GM08714 (cell line): ENCODE measurements around the gene SMOC2.

Experiments
- H3K4me3 ChIP-seq: fragments of 200-500 bp; sonication (Bioruptor generic); 2 replicates; pipeline ENCODE4 v1.5.1; 2014; ENCODE audit warnings: mild to moderate bottlenecking, low read length, inconsistent platforms
- ZNF274 ChIP-seq: IDR thresholded peaks from 2 replicates; pipeline ENCODE4 v1.6.1; 2012; ENCODE audit warnings: mild to moderate bottlenecking, low read depth, low read length

The SMOC2 gene

GRCh38 chr6:168411793-168412192 is 29.2 kb upstream of the SMOC2 start:
- no peak for TF ChIP-seq ZNF274
- H3K4me3 ChIP-seq, result no peak overlapping the region

GRCh38 chr6:168412456-168412855 is 28.5 kb upstream of the SMOC2 start:
- TF ChIP-seq ZNF274, result no peak
- H3K4me3 ChIP-seq, result no peak overlapping the region

GRCh38 chr6:168413018-168413720 is 27.8 kb upstream of the SMOC2 start:
- TF ChIP-seq ZNF274, result no peak
- no peak overlapping the region for H3K4me3 ChIP-seq

- no peak for TF ChIP-seq ZNF274
- H3K4me3 ChIP-seq, result no peak overlapping the region
Observed at GRCh38 chr6:168413856-168414255, 27.1 kb upstream of the SMOC2 start.

GRCh38 chr6:168414336-168415097 is 26.5 kb upstream of the SMOC2 start:
- H3K4me3 ChIP-seq, result no peak overlapping the region
- no peak for TF ChIP-seq ZNF274

GRCh38 chr6:168415098-168415992 is 25.6 kb upstream of the SMOC2 start:
- TF ChIP-seq ZNF274, result no peak
- no peak overlapping the region for H3K4me3 ChIP-seq

- TF ChIP-seq ZNF274, result no peak
- no peak overlapping the region for H3K4me3 ChIP-seq
Observed at GRCh38 chr6:168415993-168416530, 24.9 kb upstream of the SMOC2 start.

GRCh38 chr6:168416531-168416930 is 24.5 kb upstream of the SMOC2 start:
- H3K4me3 ChIP-seq, result no peak overlapping the region
- TF ChIP-seq ZNF274, result no peak

- H3K4me3 ChIP-seq, result no peak overlapping the region
- TF ChIP-seq ZNF274, result no peak
Observed at GRCh38 chr6:168417191-168417590, 23.8 kb upstream of the SMOC2 start.

GRCh38 chr6:168417679-168418557 is 23.1 kb upstream of the SMOC2 start:
- TF ChIP-seq ZNF274, result no peak
- no peak overlapping the region for H3K4me3 ChIP-seq

GRCh38 chr6:168418711-168419121 is 22.3 kb upstream of the SMOC2 start:
- no peak for TF ChIP-seq ZNF274
- no peak overlapping the region for H3K4me3 ChIP-seq

GRCh38 chr6:168419569-168419968 is 21.4 kb upstream of the SMOC2 start:
- TF ChIP-seq ZNF274, result no peak
- H3K4me3 ChIP-seq, result no peak overlapping the region

GRCh38 chr6:168420084-168420483 is 20.9 kb upstream of the SMOC2 start:
- TF ChIP-seq ZNF274, result no peak
- H3K4me3 ChIP-seq, result no peak overlapping the region
